EL (cell line): ENCODE measurements around the gene FBLN2.
"Not testable (repeated sequence)": the region's sequence is repeated elsewhere in the genome, so short reads cannot be mapped to it uniquely, and the experiment has no call there.

Experiments
- DNase-seq: peaks from one replicate; pipeline ENCODE4 v3.0.0-alpha.2; 2016

FBLN2 gene

DNA sequence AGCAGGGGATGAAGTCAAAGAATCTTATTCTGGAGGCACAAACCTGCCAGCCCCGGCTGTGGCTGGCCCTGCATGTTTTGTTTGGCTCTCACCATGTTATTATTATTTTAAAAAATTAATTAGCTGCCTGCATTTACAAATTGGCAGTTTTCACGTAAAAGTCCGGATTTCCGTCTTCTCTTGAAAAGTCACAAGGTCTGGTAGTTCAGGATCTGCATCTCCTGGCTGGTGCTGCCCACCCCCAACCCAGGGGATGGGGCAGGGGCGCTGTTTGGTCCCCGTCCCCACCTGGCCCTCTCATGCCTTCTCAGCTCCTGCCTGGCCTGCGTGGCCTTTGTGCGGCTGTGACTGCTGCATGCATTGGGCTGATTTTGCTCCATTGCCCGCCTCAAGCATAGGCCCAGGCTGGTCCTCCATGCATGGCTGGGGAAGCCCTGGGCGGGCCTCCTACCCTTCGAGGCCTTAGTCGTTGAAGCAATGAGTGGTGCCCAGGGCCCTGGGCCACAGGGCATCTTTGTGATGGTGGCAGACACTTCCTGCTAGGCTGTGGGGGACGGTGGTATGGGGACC, 2.0 kb downstream of the FBLN2 start:
- DNase-seq, result no peak

DNA sequence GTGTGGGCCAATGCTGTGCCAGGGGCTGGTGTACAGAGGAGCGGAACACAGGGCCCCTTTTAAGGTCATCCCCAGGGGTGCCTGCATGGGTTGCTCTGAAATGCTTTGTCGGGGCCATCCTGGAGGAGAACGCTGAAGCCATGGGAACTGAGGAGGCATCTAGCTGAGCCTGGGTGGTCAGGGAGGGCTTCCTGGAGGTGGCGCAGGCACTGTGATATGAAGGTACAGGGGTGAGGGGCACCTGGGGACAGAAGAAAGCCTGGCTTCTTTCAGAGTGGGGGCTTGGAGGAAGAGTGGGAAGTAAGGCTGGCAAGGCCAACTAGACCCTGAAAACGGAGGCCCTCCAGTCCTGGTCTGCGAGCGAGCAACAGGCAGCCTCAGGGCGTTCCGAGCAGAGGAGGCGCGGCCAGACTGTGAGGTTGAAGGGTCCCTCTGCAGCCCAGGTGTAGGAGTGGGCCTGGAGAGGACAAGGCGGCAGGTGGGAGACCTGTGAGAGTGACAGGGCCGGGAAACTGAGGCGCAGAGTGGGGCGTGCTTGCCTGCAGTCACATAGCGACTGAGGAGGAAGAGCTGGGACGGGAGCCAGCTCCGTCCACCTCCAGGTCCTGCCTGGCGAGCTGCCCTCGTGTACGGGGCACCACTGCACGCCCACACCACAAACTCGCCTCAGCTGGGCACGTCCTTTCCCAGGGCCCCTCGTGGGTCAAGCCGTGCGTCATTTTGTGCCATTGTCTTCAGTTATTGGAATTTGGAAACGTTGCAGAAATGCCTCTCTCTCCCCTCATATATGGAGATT, 4.1 kb downstream of the FBLN2 start:
- DNase-seq, result no peak

- DNase-seq, result no peak
Observed at GRCh38 chr3:13553686-13554085, 4.8 kb downstream of the FBLN2 start.

GRCh38 chr3:13555753-13556152, 6.8 kb downstream of the FBLN2 start:
- no peak for DNase-seq

- no peak for DNase-seq
Observed at GRCh38 chr3:13556207-13556606, 7.3 kb downstream of the FBLN2 start.

DNA sequence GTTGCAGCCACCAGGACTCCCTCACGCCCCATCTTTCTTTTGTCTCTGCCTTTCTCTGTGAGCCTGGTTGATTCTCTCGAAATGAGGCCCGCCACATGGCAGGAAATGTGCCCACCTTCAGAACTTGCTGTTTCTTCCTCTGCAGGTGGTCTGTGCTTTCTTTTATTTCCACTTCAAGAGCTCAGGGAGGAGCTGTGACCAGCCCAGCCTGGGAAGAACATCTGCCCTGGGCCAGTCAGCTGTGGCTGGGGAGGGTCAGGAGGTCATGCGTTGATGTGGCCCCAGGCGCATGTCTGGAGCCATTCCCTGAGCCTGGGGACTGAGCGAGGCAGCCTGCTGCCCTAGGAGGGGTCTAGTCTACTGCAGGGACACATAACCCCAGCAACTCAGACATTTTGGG, 8.0 kb downstream of the FBLN2 start:
- DNase-seq, result no peak

- no peak for DNase-seq
Observed at GRCh38 chr3:13557417-13557816, 8.5 kb downstream of the FBLN2 start.

- DNase-seq, result no peak
Observed at GRCh38 chr3:13557926-13558325, 9.0 kb downstream of the FBLN2 start.

- no peak for DNase-seq
Observed at GRCh38 chr3:13558651-13559050, 9.7 kb downstream of the FBLN2 start.

- no peak for DNase-seq
Observed at GRCh38 chr3:13559764-13560525, 11.0 kb downstream of the FBLN2 start.

DNA sequence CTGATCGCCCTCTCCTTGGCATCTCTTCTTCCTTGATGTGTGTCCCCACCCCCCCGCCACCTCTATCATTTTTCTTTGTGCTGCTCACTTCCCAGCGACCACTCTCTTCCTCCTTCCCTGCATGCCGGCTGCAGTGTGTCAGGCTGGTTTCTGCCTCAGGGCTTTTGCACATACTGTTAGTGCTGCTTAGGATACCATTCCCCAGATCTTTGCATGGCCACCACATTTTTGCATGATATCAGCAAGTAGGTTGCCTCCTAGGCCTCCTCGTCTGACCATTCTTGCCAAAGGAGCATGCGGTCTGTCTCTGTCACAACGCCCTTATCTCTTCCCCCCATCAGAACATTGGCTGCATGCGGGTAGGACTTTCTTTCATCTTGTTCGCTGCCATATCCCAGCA, 12.5 kb downstream of the FBLN2 start:
- DNase-seq, result peak; percentile 77

GRCh38 chr3:13561967-13562366, 13.0 kb downstream of the FBLN2 start:
- DNase-seq, result no peak

- not testable (repeated sequence) for DNase-seq
Observed at GRCh38 chr3:13562421-13562820, 13.5 kb downstream of the FBLN2 start.

DNA sequence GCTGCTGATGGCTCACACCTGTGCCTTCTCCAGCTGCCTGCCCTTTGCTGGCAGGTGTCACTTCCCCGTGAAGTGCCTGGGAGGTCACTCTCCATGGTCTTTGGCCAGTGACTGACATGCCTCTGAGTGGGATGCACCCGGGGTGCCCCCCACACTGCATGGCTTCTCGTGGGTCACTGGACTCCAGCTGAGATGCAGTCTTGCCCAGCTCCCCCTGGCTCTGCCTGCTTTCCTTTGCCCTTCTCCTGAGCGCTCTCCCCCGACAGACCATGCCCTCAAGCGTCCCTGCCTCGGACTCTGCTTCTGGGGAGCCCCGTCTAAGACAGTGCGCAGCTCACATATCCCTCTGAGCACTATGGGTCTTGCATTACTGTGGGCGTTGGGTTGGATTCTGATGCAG, 14.4 kb downstream of the FBLN2 start:
- no peak for DNase-seq

- DNase-seq, result no peak
Observed at GRCh38 chr3:13563911-13564310, 15.0 kb downstream of the FBLN2 start.

- no peak for DNase-seq
Observed at GRCh38 chr3:13564751-13565560, 16.0 kb downstream of the FBLN2 start.

GRCh38 chr3:13565581-13566452, 16.9 kb downstream of the FBLN2 start:
- DNase-seq, result no peak

DNA sequence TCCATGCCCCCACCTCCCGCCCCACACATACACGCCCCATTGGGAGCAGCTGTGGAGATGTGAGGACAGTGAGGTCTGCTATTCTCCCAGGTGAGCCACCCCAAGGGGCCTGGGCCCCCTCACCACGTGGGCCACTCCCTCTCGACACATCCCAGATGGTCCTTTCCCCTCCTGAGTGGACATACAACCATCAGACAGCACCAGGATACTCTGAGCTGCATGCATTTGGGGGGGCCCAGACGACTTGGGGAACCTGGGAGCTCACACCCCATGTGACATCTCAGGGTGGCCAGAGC, 17.5 kb downstream of the FBLN2 start:
- DNase-seq, result no peak

- no peak for DNase-seq
Observed at GRCh38 chr3:13566769-13567310, 17.9 kb downstream of the FBLN2 start.

GRCh38 chr3:13567684-13568514, 19.0 kb downstream of the FBLN2 start:
- DNase-seq, result no peak

GRCh38 chr3:13568515-13569028, 19.6 kb downstream of the FBLN2 start:
- DNase-seq, result no peak
